ENCODE data around the gene CDSN. TPM values are rescaled to one million over a fixed set of nuclear protein-coding genes. Genes with fewer than 3 reads are reported as not detected.
A peak's percentile ranks its signal among the peaks of the same experiment; 100 is the strongest.

CDSN gene
- total RNA-seq, 2 donors from 2014 or later, result not detected

DNA sequence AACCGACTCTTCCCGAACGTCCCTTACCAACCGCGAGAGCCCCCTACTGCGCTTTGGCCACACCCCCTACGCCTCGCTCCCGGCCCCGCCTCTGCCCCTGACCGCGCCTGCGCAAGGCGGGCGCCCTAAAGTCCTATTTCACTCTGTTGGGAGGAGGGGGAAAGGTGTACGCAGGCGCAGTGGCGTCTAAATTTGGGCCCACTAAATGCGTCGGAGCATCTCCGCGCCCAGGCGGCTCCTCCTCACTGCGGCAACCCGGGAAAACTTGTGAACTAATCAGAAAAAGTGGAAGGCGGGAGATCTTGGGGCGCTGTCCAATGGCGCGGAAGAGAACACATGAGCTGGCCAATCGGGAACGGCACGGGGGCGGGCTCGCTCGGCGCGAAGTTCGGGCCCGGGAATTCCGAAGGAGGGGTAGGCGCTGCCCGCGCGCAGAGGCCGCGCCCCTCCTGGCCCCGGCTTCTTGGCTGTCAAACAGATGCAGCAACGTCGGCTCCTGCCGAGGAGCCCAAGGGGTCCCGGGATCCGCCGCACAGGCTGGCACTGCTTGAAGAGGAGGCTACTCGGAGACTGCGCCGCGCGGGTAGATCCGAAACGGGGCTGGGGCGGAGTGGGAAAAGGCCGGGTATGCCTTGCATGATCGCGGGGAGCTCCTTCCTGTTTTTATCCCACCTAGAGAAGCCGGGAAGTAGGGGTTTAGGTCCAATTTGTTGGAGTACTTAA is 38.1 kb upstream of the CDSN start, which contains the start of gene TCF19:
TSS of gene TCF19 (plus strand) at position 450 of the 723 bp plus-strand sequence. CDS start 881 bp downstream, outside the sequence.
- H3K9me3 ChIP-seq, result no peaks in the 10 kb centered on the region
- peak within 1 kb of the TSS; percentile 42 to 55 for H3K4me3 ChIP-seq
- ATAC-seq, result peak; percentile 96
- DNase-seq, result peak; percentile 98 to 99 (median 99)
- TF ChIP-seq, protein P1, sequence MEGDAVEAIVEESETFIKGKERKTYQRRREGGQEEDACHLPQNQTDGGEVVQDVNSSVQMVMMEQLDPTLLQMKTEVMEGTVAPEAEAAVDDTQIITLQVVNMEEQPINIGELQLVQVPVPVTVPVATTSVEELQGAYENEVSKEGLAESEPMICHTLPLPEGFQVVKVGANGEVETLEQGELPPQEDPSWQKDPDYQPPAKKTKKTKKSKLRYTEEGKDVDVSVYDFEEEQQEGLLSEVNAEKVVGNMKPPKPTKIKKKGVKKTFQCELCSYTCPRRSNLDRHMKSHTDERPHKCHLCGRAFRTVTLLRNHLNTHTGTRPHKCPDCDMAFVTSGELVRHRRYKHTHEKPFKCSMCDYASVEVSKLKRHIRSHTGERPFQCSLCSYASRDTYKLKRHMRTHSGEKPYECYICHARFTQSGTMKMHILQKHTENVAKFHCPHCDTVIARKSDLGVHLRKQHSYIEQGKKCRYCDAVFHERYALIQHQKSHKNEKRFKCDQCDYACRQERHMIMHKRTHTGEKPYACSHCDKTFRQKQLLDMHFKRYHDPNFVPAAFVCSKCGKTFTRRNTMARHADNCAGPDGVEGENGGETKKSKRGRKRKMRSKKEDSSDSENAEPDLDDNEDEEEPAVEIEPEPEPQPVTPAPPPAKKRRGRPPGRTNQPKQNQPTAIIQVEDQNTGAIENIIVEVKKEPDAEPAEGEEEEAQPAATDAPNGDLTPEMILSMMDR (IDR thresholded peaks at IDR 0.05), result peak in 1 of 7 experiments; percentile 13
- peak in 1 of 3 donors; percentile 63 for TF ChIP-seq POLR2A (IDR thresholded peaks at IDR 0.05)
- H3K36me3 ChIP-seq (replicated peaks in 1 of 2; ENCODE audit: insufficient read depth in 1 of 2, low read depth in 2 of 2), result peaks cover 0 to 1% of the 10 kb centered on the region in 2 donors
- 1% methylated on average over 64 of the region's 65 CpGs for WGBS, 2 donors
- intact Hi-C loops (cut with DNase I), result no loop called here
- peaks cover 16% of the 10 kb centered on the region for H3K4me1 ChIP-seq
- peak within 1 kb of the TSS; percentile 21 to 80 (median 73) for H3K27ac ChIP-seq
- H3K27me3 ChIP-seq, result no peaks in the 10 kb centered on the region

DNA sequence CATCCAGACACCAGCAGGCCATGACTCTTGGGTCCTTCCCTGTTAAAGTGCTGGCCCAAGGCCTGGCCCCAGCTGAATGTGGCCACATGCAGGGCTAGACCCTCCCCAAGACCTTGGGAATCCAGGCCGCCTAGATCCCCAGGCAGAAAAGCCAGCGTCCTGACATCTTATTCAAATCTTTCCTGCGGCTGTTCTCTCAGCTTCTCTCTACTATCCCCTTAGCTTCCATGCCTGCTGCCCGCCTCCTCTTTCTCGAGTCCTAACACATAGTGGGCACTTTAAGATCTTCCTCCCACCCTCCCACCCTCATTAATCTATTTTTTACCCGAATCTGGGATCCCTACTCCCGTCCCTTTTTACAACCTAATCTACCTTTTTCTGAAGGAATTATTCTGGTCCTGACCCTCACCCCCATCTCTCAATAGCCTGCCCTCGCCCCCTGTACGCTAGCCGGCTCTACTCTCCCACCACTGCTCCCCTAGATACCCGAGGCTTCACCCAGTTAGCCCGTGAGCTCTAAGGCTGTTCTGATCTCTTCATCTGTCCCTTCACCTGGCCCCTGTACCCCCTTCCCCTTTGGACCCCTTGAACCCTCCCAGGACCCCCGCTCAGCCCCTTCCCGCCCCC is 37.4 kb upstream of the CDSN start, which contains the start of gene CCHCR1:
TSS of gene CCHCR1 (minus strand) at position 290 of the 627 bp plus-strand sequence. CDS start at position 88, 202 bp downstream.
- Histone ChIP-seq H3K4me3 (peak within 1 kb of the TSS; percentile 42 to 55), H3K27me3 (no peaks in the 10 kb centered on the region), H3K9me3 (no peaks in the 10 kb centered on the region), H3K36me3 (replicated peaks in 1 of 2; ENCODE audit: insufficient read depth in 1 of 2, low read depth in 2 of 2) (peaks cover 0 to 1% of the 10 kb centered on the region in 2 donors), H3K27ac (peak within 1 kb of the TSS; percentile 21 to 80 (median 73)), H3K4me1 (peaks cover 16% of the 10 kb centered on the region)
- ATAC-seq (no peak), DNase-seq (no peak)
- TF ChIP-seq, protein P1 (IDR thresholded peaks at IDR 0.05), result peak in 1 of 7 experiments; percentile 3
- peak in 1 of 3 donors; percentile 64 for TF ChIP-seq POLR2A (IDR thresholded peaks at IDR 0.05)
- intact Hi-C loops (cut with DNase I), result no loop called here
- 0 to 4% methylated on average over 14 of the region's 14 CpGs for WGBS, 2 donors

DNA sequence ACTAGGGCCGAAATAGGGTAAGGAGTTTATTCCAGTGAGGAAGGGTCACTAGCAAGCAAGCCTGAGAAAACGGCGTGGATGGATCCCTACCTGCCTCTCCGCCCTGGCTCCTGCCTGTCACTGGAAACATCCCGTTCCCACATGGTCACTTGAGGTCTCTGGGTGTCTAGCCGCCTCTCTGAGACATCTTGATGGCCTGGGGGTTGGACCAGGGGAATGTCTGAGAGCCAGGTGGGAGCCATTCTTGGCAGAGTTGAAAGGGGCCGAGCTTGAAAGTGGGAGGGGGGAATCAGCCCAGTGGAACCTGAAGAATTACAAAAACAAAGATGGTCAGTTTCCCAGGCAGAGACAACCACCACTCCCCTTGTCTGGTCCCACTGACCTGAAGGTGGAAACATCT is 36.4 kb upstream of the CDSN start:
- no peak for DNase-seq
- Histone ChIP-seq H3K27me3 (no peaks in the 10 kb centered on the region), H3K27ac (no peak overlapping the region), H3K4me3 (no peak overlapping the region), H3K36me3 (replicated peaks in 1 of 2; ENCODE audit: insufficient read depth in 1 of 2, low read depth in 2 of 2) (peaks cover 0 to 1% of the 10 kb centered on the region in 2 donors), H3K4me1 (peaks cover 16% of the 10 kb centered on the region), H3K9me3 (no peaks in the 10 kb centered on the region)
- WGBS, 2 donors, result 91 to 93% methylated on average over 7 of the region's 7 CpGs
- intact Hi-C loops (cut with DNase I), result no loop called here
- no peak for TF ChIP-seq POLR2A (IDR thresholded peaks at IDR 0.05)
- TF ChIP-seq, protein P1 (IDR thresholded peaks at IDR 0.05), result no peak
- ATAC-seq, result no peak

DNA sequence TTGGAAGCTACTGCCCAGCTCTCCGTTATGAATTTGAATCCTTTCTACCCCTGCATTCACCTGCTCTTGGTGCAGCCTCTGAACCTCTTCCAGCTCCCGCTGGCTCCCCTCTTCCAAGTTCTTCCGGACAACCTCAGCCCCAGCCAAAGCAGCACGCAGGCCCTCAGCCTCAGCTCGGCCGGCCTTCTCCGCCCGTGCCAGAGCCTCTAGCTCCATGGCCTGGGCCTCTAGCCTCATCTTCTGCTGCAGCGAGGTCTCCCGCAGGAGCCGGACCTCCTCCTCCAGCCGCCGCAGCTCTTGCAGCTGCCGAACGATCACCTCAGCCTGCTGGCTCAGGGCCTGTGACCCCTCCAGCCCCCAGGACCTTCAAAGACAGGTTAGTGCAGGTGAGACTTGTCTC is 34.2 kb upstream of the CDSN start:
- intact Hi-C loops (cut with DNase I), result no loop called here
- WGBS, 2 donors, result 85 to 96% methylated on average over 15 of the region's 15 CpGs
- peaks cover 12% of the 10 kb centered on the region for H3K4me1 ChIP-seq
- H3K4me3 ChIP-seq, result no peak overlapping the region
- no peaks in the 10 kb centered on the region for H3K27me3 ChIP-seq
- no peaks in the 10 kb centered on the region for H3K9me3 ChIP-seq
- ATAC-seq, result no peak
- DNase-seq, result no peak
- H3K27ac ChIP-seq, result no peak overlapping the region
- TF ChIP-seq, protein P1 (IDR thresholded peaks at IDR 0.05), result no peak
- no peak for TF ChIP-seq POLR2A (IDR thresholded peaks at IDR 0.05)
- peaks cover 0 to 1% of the 10 kb centered on the region in 2 donors for H3K36me3 ChIP-seq (replicated peaks in 1 of 2; ENCODE audit: insufficient read depth in 1 of 2, low read depth in 2 of 2)
